Measurements from ENCODE around the gene SLC6A3. TPM values are rescaled to one million over a fixed set of nuclear protein-coding genes. Genes with fewer than 3 reads are reported as not detected.
A peak's percentile ranks its signal among the peaks of the same experiment; 100 is the strongest.

The SLC6A3 gene
- under 1 TPM; 0.05 to 0.62 (median 0.38) TPM for total RNA-seq
- under 1 TPM; 0.40 to 0.56 TPM for polyA plus RNA-seq
- long read RNA-seq, donor 1, partial matches to known transcripts, result 0 of 1 reads
- long read RNA-seq, donor 1, other reads (novel, unspliced or antisense), result 1 of 1 reads
- long read RNA-seq, donor 2, result 0 reads
- long read RNA-seq, donor 3, result 0 reads

DNA sequence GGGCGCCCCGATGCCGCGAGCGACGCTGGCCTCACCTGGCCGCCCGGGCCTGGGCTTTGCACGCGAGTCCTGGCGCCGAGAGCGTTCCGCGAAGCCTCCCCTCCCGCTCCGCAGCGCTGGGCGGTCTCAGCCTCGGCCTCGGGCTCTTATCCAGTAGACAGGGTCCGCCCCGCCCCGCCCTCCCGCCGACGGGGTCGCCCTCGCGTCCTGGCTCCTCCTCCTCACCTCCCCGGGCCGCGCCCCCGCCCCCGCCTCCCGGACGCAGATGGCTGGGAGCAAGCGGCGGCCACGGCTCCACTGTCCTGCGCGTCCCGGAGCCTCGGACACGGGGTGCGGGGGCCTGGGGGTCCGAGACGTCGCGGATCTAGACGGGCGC is at the start of gene SLC6A3:
TSS of gene SLC6A3 (minus strand) at position 128 of the 376 bp plus-strand sequence. CDS start 2,243 bp downstream, outside the sequence.
- H3K4me3 ChIP-seq, result no peak within 1 kb of the TSS
- 0 to 1% (median 1%) methylated on average over 3 to 49 of the region's 52 CpGs for WGBS, 3 donors
- no peaks in the 10 kb centered on the region for H3K4me1 ChIP-seq (ENCODE audit: insufficient read depth)
- intact Hi-C loops (cut with DNase I), result no loop called here
- H3K27me3 ChIP-seq, result no peaks in the 10 kb centered on the region
- H3K27ac ChIP-seq, result no peak within 1 kb of the TSS
- no peaks in the 10 kb centered on the region for H3K9me3 ChIP-seq
- peak in 4 of 5 donors; percentile 31 to 75 (median 50) for DNase-seq
- TF ChIP-seq EP300 (IDR thresholded peaks at IDR 0.05) (no peak), POLR2A (IDR thresholded peaks at IDR 0.05) (no peak)
- TF ChIP-seq, protein P1, sequence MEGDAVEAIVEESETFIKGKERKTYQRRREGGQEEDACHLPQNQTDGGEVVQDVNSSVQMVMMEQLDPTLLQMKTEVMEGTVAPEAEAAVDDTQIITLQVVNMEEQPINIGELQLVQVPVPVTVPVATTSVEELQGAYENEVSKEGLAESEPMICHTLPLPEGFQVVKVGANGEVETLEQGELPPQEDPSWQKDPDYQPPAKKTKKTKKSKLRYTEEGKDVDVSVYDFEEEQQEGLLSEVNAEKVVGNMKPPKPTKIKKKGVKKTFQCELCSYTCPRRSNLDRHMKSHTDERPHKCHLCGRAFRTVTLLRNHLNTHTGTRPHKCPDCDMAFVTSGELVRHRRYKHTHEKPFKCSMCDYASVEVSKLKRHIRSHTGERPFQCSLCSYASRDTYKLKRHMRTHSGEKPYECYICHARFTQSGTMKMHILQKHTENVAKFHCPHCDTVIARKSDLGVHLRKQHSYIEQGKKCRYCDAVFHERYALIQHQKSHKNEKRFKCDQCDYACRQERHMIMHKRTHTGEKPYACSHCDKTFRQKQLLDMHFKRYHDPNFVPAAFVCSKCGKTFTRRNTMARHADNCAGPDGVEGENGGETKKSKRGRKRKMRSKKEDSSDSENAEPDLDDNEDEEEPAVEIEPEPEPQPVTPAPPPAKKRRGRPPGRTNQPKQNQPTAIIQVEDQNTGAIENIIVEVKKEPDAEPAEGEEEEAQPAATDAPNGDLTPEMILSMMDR (IDR thresholded peaks at IDR 0.05), result no peak
- H3K36me3 ChIP-seq, result no peaks in the 10 kb centered on the region

GRCh38 chr5:1493941-1494340 is 48.7 kb upstream of the SLC6A3 start:
- H3K36me3 ChIP-seq, result no peaks in the 10 kb centered on the region
- no peaks in the 10 kb centered on the region for H3K4me1 ChIP-seq (ENCODE audit: insufficient read depth)
- DNase-seq, result no peak
- no peak overlapping the region for H3K4me3 ChIP-seq
- H3K27me3 ChIP-seq, result no peaks in the 10 kb centered on the region
- H3K27ac ChIP-seq, result no peak overlapping the region
- intact Hi-C loops (cut with DNase I), result no loop called here
- no peaks in the 10 kb centered on the region for H3K9me3 ChIP-seq
- WGBS, 3 donors, result 66 to 83% (median 74%) methylated on average over 12 of the region's 12 CpGs
- no peak for TF ChIP-seq POLR2A (IDR thresholded peaks at IDR 0.05)
- TF ChIP-seq, protein P1 (IDR thresholded peaks at IDR 0.05), result no peak
- TF ChIP-seq EP300 (IDR thresholded peaks at IDR 0.05), result no peak

- no peaks in the 10 kb centered on the region for H3K36me3 ChIP-seq
- TF ChIP-seq EP300 (IDR thresholded peaks at IDR 0.05) (no peak), POLR2A (IDR thresholded peaks at IDR 0.05) (no peak)
- TF ChIP-seq, protein P1 (IDR thresholded peaks at IDR 0.05), result no peak
- H3K27me3 ChIP-seq, result no peaks in the 10 kb centered on the region
- WGBS, 3 donors, result 89 to 96% (median 92%) methylated on average over 16 of the region's 16 CpGs
- H3K4me3 ChIP-seq, result no peak overlapping the region
- no peak for DNase-seq
- no peaks in the 10 kb centered on the region for H3K4me1 ChIP-seq (ENCODE audit: insufficient read depth)
- H3K9me3 ChIP-seq, result no peaks in the 10 kb centered on the region
- H3K27ac ChIP-seq, result no peak overlapping the region
- intact Hi-C loops (cut with DNase I), result no loop called here
Measured at GRCh38 chr5:1493413-1493812, 48.2 kb upstream of the SLC6A3 start.

DNA sequence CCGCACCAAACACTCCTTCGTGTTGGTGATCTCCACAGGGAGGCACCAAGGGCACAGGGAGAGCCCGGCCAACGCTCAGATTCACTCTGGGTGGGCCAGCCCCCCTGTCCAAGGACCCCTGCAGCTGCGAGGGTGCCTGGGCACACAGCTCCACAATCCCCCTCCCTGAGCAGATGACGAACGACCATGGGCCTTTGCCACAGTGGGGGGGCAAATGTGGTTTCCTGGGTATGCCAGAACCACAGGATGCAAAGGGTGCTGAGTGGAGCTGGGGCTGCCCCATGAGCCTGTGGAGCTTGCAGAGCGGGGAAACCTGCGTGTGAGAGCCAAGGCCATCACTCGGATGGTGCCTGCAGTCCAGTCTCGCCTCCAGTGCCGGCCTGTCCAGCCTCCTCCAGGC is 47.5 kb upstream of the SLC6A3 start:
- TF ChIP-seq EP300 (IDR thresholded peaks at IDR 0.05), result no peak
- TF ChIP-seq, protein P1 (IDR thresholded peaks at IDR 0.05), result no peak
- TF ChIP-seq POLR2A (IDR thresholded peaks at IDR 0.05), result no peak
- DNase-seq, result no peak
- no peaks in the 10 kb centered on the region for H3K4me1 ChIP-seq (ENCODE audit: insufficient read depth)
- H3K9me3 ChIP-seq, result no peaks in the 10 kb centered on the region
- intact Hi-C loops (cut with DNase I), result no loop called here
- no peaks in the 10 kb centered on the region for H3K27me3 ChIP-seq
- H3K27ac ChIP-seq, result no peak overlapping the region
- 79 to 90% (median 80%) methylated on average over 12 of the region's 12 CpGs for WGBS, 3 donors
- H3K4me3 ChIP-seq, result no peak overlapping the region
- H3K36me3 ChIP-seq, result no peaks in the 10 kb centered on the region

Measured in ovary (tissue), 10 donors.